ENCODE measurements around the gene RRM1. TPM values are rescaled to one million over a fixed set of nuclear protein-coding genes. Genes with fewer than 3 reads are reported as not detected.

RRM1 gene
- total and polyA plus RNA-seq, 2 donors from 2014 or later = 17.7 to 33.0 TPM

DNA sequence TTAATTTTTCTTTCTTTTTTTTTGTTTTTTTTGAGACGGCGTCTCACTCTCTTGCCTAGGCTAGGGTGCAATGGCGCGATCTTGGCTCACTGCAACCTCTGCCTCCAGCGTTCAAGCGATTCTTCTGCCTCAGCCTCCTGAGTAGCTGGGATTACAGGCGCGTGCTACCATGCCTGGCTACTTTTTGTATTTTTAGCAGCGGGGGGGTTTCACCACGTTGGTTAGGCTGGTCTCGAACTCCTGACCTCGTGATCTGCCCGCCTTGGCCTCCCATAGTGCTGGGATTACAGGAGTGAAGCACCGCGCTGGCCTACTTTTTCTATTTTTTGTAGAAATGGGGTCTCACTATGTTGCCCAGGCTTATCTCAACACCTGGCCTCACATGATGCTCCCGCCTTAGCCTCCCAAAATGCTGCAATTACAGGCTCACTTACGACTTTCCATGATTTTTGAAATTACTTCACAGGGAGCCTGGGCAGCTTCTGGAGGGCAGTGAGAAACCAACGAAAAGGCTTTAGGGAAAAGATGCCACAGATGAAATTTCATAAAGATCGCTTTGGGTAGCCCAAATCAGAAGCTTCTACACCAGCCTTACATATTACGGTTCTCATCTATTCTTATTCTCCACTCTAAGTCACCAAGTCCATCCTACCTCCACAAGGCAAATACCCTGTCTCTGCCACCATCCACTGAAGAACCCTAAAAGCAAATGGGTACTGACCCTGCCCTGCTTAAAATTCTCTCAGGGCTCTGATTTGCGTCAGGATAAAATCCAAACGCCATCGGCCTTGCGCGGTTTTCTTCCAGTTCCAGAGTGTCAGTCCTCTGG is 866 bp upstream of the RRM1 start:
- Histone ChIP-seq H3K4me1 (ENCODE audit: control insufficient read depth in 2 of 3, insufficient read depth in 2 of 3, low read depth in 1 of 3, low read length in 3 of 3) (peaks cover 0 to 6% (median 0%) of the 10 kb centered on the region in 3 donors), H3K27me3 (ENCODE audit: control insufficient read depth, insufficient read depth, low read length) (no peaks in the 10 kb centered on the region), H3K9ac (ENCODE audit: low read length in 3 of 3) (peak overlapping the region; percentile 66 to 96 (median 86)), H3K36me3 (ENCODE audit: control insufficient read depth in 2 of 3, insufficient read depth in 3 of 3, low read length in 3 of 3) (no peaks in the 10 kb centered on the region), H3K9me3 (ENCODE audit: control insufficient read depth in 2 of 3, insufficient read depth in 1 of 3, low read length in 3 of 3) (no peaks in the 10 kb centered on the region), H3K4me3 (ENCODE audit: low read length in 3 of 3) (peak overlapping the region; percentile 76 to 89 (median 78)), H3K27ac (ENCODE audit: low read depth in 2 of 2, low read length in 2 of 2) (peak overlapping the region; percentile 82 to 87)
- intact Hi-C loops (cut with DNase I) = no loop called here
- TF ChIP-seq, protein P1, sequence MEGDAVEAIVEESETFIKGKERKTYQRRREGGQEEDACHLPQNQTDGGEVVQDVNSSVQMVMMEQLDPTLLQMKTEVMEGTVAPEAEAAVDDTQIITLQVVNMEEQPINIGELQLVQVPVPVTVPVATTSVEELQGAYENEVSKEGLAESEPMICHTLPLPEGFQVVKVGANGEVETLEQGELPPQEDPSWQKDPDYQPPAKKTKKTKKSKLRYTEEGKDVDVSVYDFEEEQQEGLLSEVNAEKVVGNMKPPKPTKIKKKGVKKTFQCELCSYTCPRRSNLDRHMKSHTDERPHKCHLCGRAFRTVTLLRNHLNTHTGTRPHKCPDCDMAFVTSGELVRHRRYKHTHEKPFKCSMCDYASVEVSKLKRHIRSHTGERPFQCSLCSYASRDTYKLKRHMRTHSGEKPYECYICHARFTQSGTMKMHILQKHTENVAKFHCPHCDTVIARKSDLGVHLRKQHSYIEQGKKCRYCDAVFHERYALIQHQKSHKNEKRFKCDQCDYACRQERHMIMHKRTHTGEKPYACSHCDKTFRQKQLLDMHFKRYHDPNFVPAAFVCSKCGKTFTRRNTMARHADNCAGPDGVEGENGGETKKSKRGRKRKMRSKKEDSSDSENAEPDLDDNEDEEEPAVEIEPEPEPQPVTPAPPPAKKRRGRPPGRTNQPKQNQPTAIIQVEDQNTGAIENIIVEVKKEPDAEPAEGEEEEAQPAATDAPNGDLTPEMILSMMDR (IDR thresholded peaks at IDR 0.05; ENCODE audit: borderline replicate concordance, extremely low read depth, insufficient read depth) = no peak
- FAIRE-seq (no peak), DNase-seq (no peak)

DNA sequence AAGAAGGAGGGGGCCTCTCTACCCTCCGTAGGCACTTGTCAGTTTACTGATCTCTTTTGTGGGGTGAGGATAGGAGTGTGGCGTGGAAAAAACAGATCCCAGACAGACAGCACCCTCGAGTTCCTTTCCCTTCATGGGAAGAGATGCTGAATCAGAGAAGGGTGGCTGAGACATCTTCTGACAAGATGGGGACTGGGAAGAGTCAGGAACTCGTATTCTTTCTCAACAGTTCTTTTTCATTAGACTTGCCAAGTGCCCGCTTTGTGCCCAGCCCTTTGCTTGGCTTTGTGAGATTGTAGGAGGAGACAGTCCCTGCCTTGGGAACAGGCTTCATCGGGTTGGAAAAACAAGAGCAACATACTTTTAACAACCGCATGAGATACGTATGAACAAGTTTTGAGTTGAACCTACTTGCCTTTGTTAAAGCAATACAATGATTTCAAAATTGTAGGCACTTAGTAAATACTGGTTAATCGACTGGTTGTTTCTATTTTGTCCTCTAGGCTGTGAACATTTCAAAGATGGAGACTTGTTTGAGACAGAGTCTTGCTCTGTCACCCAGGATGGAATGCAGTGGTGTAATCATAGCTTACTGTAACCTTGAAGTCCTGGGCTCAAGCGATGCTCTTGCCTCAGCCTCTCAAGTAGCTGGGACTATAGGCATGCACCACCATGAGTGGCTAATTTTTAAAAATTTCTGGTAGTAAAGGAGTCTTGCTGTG is 1.1 kb downstream of the RRM1 start:
- DNase-seq = peak in 3 of 5 donors; percentile 38 to 54 (median 43)
- Histone ChIP-seq H3K27me3 (ENCODE audit: control insufficient read depth, insufficient read depth, low read length) (no peaks in the 10 kb centered on the region), H3K4me1 (ENCODE audit: control insufficient read depth in 2 of 3, insufficient read depth in 2 of 3, low read depth in 1 of 3, low read length in 3 of 3) (peaks cover 0 to 6% (median 0%) of the 10 kb centered on the region in 3 donors), H3K36me3 (ENCODE audit: control insufficient read depth in 2 of 3, insufficient read depth in 3 of 3, low read length in 3 of 3) (no peaks in the 10 kb centered on the region), H3K4me3 (ENCODE audit: low read length in 3 of 3) (peak overlapping the region; percentile 76 to 89 (median 78)), H3K9me3 (ENCODE audit: control insufficient read depth in 2 of 3, insufficient read depth in 1 of 3, low read length in 3 of 3) (no peaks in the 10 kb centered on the region), H3K27ac (ENCODE audit: low read depth in 2 of 2, low read length in 2 of 2) (no peak overlapping the region), H3K9ac (ENCODE audit: low read length in 3 of 3) (peak overlapping the region in 2 of 3 donors; percentile 86 to 96)
- intact Hi-C loops (cut with DNase I) = no loop called here
- TF ChIP-seq, protein P1 (IDR thresholded peaks at IDR 0.05; ENCODE audit: borderline replicate concordance, extremely low read depth, insufficient read depth) = no peak
- no peak for FAIRE-seq

- Histone ChIP-seq H3K27ac (ENCODE audit: low read depth in 2 of 2, low read length in 2 of 2) (no peak overlapping the region), H3K4me1 (ENCODE audit: control insufficient read depth in 2 of 3, insufficient read depth in 2 of 3, low read depth in 1 of 3, low read length in 3 of 3) (peaks cover 0 to 6% (median 0%) of the 10 kb centered on the region in 3 donors), H3K9ac (ENCODE audit: low read length in 3 of 3) (no peak overlapping the region), H3K27me3 (ENCODE audit: control insufficient read depth, insufficient read depth, low read length) (no peaks in the 10 kb centered on the region), H3K4me3 (ENCODE audit: low read length in 3 of 3) (no peak overlapping the region), H3K36me3 (ENCODE audit: control insufficient read depth in 2 of 3, insufficient read depth in 3 of 3, low read length in 3 of 3) (no peaks in the 10 kb centered on the region), H3K9me3 (ENCODE audit: control insufficient read depth in 2 of 3, insufficient read depth in 1 of 3, low read length in 3 of 3) (no peaks in the 10 kb centered on the region)
- DNase-seq (no peak), FAIRE-seq (no peak)
- TF ChIP-seq, protein P1 (IDR thresholded peaks at IDR 0.05; ENCODE audit: borderline replicate concordance, extremely low read depth, insufficient read depth) = no peak
- intact Hi-C loops (cut with DNase I) = no loop called here
Measured at GRCh38 chr11:4098026-4098621, 3.5 kb downstream of the RRM1 start.
